22Rv1 (cell line): ENCODE results near the gene GPLD1.

Experiments
- CTCF ChIP-seq: fragments of 450-650 bp; IDR thresholded peaks from 2 replicates; pipeline ENCODE4 v1.5.1; 2017; ENCODE audit warnings: mild to moderate bottlenecking
- ZFX ChIP-seq: fragments of 450-650 bp; IDR thresholded peaks from 2 replicates; pipeline ENCODE4 v1.6.1; 2017; ENCODE audit warnings: antibody characterized with exemption, borderline replicate concordance

DNA sequence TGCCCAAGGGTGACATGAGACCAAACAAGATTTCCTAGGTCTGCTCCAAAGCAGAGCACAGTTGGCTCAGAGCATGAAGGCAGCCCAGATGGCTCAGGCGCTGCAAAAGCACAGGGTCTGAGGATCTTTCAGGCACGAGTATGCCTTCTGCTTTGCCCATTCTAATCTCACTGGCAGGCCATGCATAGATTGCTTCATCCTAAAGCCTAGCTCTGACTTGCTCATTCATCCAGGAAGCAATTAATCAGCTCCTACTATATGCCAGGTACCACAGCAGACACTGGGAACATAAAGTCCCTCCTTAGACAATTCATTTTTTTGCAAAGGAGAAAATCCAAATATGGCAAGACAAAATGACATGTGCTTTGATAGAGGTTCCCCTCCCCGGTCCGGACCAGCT is 31.2 kb downstream of the GPLD1 start:
- TF ChIP-seq CTCF (no peak), ZFX (no peak)
